ENCODE results near the gene ADAMTS6. TPM values are rescaled to one million over a fixed set of nuclear protein-coding genes. Genes with fewer than 3 reads are reported as not detected.
A peak's percentile ranks its signal among the peaks of the same experiment; 100 is the strongest.

Gene ADAMTS6
- total RNA-seq, 1 donor from 2014 or later = 17.0 TPM

DNA sequence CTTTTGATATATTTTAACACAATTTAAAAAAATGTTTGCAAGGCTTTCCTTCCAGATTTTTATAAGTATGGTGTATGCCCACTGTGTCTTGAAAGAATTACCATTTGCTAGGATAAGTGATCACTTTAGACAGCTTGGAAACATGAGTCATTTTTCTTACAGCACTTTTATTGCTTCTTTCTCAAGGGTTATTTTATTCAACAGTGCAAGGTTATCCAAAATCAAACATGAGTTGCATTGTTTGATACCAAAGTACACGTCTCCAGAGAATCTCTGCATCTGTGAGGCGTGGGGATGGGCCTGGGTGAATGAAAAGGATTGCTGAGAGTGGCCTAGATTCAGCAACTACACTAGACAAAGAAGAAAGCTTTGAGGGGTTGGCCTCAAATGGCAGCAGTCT, 329.6 kb downstream of the ADAMTS6 start:
- DNase-seq (ENCODE audit: low read depth) = no peak

DNA sequence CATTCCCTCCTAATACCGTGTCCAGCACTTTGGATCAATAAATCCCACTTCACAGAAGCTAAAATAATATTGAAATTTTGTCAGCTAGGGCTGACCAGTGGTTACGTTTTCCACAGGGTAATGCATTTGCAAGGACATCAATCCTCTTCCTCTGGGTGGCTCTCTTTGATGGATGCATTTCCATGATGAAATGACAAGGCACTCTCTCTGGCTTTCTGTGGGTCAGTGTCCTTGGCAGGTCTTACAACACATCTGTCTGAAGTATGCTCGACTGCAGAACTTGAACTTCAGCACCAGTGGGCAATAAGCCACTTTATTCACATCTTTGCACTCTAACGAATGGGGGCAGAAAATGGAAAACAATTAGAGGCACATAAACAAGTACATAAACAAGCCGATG, 330.1 kb downstream of the ADAMTS6 start:
- no peak for DNase-seq (ENCODE audit: low read depth)

DNA sequence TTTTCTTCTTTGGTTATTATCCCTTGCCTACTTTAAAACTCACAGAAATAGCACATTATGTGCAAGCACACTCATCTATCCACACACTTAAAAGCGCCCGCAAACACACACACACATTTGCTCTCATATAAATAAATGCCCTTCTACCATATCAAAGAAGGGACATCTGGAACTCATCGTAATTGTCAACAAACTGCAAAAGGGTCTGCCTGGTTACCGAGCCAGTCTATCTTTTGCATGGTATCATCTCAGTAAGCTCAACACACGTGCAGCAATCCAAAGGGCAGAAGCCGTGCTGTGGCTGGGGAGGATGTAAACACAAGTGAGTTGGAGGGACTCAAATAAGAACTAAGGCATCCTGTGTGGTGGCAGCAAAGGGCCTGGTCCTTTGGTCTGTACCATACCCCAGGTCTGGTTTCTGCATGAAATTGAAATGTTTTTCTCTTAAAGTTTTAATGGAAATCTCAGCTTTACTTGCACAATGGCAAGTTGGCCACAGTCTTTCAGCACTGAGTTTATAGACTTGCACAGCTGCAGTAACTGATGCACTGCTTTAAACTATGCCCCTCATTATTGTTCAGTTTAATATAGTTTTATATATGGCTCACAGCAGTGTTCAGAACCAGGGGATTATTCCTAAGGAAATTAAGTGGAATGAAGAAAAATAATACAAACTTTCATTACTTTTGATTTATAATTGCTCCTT, 331.0 kb downstream of the ADAMTS6 start:
- DNase-seq (ENCODE audit: low read depth) = no peak

DNA sequence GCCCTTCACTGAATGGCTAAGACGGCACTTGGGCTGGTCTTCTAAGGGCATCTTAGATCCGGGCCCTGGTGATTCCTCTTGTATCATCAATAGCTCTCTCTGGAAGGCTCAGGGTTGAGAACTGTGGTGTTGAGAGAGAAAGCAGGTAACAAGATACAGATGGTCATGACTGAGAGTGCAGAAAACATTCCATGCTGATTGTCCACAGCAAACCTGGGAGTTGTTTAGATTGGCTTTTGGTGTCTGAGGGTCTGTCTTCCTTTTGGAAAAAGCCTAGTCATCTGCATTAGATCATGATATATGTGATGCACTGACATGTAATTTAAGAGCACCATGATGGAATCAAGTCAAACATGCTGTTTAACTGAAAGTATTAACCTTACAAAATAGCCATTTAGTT, 331.9 kb downstream of the ADAMTS6 start:
- DNase-seq (ENCODE audit: low read depth) = no peak

DNA sequence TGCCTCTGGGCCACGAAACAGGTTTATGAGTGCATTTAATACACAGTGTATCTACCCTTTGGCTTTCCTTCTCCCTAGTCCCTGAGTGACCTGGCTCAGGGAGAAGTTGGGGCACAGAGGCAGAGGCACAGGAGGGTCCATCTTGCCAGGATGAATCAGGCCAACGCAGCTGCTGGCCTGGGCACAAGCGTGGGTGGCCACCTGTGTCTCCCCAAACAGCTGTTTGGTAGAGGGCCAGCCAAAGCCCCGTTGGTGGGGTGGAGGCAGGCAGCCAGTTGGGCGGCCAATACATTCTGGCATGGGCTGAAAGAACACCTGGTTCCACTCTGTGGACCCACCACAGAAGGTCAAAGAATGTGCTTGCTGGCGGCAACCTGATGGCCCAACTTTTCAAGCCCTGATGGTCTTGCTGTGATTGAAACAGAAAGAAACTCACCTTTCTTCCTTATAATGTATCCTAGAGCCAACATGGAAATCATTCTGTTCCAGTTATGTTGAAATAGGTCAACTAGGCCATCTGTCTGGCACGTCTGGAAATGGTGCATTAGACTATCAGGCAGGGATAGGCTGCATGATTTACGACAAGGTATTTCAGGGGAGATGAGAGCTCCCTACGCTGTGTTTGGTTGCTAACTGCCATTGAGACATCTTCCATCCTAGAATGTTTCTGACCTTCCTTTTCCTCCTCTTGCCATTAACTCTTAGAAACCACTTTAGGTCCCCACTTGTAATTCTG, 337.4 kb downstream of the ADAMTS6 start:
- DNase-seq (ENCODE audit: low read depth) = peak; percentile 92

DNA sequence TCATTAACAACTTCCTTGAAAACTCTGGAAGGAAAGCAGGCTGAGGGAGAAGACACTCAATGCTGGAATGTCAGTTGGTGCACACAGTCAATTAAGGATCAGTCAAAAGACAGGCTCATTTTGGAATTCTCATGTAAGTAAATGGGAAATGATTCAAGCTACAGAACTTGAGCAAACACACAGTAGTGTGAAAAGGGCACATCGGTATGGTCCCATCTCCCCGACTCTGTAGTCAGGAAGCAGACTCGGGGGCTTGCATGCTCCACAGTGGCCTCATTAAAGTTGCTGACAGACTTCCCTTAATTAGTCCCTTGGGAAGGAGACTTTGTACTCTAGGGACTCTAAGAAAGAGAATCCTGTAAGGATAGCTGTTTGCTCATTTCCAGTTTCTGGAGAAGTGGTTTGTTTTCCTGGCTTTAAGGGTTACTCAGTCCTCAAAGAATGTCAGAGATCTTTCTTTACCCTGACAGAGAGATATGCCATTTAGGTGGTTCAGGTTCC, 339.2 kb downstream of the ADAMTS6 start:
- DNase-seq (ENCODE audit: low read depth) = peak; percentile 65

DNA sequence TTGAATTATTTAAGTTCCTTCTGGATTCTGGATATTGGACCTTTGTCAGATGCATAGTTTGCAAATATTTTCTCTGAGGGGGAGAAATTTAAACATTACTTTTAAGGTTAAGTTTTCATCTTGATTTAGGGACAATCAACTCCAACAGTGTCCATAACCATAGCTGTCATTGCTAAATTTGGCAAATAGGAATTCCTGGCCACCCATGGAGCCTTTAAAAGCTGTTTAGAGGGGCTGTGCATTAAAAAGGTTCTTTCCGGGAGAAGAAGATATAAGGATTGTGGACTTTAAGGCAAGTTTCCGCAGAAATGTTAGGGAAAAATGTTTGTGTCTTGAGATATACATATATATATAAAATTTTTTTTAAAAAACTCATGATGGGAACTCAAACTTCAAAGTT, 339.7 kb downstream of the ADAMTS6 start:
- DNase-seq (ENCODE audit: low read depth) = peak; percentile 39

DNA sequence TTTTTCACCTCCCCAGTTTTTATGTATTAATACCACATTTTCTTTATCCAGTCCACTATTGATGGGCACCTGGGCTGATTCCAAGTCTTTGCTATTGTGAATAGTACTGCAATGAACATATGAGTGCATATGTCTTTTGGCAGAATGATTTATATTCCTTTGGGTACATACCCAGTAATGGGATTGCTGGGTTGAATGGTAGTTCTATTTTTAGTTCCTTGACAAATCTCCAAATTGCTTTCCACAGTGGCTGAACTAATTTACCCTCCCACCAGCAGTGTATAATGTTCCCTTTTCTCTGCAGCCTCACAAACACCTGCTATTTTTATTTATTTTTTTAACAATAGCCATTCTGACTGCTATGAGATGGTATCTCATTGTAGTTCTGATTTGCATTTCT, 340.2 kb downstream of the ADAMTS6 start:
- DNase-seq (ENCODE audit: low read depth) = peak; percentile 77

DNA sequence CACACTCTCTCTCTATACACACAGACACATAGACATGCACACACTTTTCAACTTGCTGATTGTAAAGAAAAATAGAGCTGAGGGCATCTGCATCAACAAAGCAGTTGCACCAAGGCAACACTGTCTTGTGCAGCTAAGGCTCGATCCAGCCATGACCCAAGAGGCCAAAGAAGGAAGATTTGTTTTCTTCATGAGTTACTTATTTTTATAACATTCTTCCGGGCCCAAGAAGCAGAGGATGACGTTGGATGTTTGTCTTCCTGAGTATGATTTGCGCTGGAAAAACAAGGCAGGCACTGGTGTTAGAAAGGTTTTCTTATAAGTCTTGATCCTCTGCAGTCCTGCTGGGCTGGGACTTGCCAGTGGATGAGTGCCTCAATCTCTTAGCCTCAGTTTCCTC, 344.1 kb downstream of the ADAMTS6 start:
- DNase-seq (ENCODE audit: low read depth) = no peak

DNA sequence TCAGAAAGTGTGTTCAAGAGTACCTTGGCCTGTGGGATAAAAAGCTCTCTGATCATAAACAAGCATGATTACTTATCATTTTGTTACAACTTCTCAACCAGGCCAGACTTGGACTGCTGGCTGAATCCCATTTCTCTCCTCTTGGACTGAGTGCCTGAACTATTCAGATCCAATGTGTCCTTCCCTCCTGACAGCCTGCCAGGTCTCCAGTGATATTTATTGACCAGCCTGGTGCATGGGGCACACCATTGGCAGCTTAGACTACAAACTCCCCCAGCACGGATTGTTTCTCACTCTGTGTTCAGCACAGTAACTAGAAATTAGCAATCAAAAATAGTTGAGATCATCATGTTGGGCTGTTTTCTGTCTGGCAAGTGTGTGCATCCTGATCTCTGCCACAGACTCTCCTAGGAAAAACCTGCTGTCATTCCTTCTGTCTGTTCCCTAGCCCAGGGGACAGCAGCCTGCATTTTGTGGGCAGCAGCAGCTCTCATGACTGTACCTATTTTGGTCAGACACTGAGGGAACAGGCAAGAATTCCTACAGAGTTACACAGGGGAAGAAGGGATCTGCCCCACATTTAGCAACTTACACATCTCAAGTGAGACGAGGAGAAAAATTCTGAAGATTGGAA, 348.1 kb downstream of the ADAMTS6 start:
- peak; percentile 86 for DNase-seq (ENCODE audit: low read depth)

DNA sequence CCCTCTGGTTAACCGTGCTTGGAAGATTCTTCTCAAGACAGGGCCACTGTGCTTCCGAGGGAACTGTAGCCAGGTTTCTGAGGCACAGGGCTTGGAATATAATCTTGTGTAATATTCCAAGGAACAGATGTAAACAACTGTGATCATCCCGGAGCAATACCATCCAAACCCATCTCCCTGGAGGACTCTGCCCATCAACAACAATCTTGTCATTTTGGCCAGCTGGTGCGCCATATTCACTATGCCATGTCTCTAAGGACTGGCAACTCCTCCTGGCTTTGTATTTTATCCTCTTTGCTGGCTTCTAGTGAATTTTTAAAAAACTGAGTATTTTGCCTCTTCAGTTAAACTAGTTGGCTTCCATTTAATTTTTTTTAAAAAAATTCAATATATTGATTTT, 349.3 kb downstream of the ADAMTS6 start:
- no peak for DNase-seq (ENCODE audit: low read depth)

DNA sequence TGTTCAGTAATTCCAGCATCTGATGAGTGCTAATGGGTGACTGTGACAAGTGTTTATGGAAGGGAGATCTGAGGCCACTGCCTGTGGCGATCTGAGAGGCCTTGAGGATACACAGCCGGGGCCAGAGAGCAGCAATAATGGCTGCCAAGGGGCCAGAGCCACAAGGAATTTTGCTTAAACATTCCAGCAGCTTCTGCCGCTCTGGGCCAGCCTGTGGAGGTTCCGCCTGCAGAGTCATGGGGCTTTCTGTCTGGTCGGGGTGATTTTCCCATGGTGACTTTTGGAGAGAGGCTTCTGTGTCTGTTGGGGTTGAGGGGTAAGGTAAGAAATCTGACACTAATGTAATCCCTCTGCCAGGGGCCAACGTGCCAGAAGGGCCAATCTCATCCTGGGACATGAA, 353.5 kb downstream of the ADAMTS6 start:
- peak; percentile 28 for DNase-seq (ENCODE audit: low read depth)

DNA sequence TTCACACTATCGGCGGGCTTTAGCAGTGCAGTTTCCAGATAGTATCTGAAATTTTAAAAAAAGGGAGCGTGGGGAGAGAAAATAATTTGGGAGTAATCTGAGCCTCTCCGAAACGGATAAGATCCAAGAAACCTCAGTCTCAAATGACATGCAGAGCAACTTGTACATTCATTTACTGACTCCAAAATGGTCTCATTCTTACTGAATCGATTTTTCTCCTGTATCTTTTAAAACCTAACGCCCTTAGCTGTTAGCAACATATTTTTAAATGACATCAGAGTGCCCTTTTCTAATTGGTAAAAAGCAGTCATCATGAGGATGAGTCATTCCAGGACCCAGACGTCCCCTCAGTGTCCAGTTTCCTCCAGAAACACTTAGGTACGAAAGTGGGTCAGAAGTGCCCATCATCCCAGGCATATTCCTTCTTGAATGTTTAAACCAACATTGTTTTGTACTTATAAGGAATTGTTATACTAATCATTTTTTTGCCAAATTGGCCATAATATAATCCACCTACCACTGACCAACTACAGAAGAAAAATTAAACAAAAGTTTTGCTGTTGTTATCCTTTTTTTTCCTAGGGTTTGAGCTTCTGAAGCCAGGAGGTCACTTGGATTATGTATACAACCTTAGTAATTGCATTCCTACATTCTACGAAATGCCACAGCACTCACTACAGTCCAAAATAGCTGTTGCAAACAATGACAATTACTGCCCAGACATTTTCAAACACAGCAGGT, 354.4 kb downstream of the ADAMTS6 start:
- DNase-seq (ENCODE audit: low read depth) = peak; percentile 57

DNA sequence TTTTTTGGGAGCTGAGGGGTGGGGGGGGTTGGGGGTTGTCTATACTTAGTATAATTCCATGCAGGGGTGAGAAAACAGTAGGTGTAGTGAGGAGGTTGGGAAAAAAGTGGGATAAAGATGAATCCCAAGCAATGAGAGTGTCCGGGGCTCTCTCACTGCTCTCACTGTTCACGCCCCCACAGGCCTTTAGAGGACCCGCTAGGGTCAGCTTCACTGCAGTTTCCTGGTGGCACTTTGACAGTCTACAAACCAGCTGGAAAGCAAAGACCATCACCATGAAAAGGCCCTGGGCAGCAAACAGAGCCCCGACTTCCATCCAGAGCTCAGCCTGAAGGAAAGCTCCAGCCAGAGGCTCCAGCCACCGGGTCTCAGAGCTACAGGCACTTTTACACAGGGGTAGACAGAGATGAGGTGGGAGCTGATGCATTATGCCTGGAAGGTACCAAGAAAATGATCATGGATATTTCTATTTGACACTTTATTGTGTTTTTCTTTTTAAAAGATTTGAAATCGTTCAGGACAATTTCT, 355.1 kb downstream of the ADAMTS6 start:
- peak; percentile 35 for DNase-seq (ENCODE audit: low read depth)

DNA sequence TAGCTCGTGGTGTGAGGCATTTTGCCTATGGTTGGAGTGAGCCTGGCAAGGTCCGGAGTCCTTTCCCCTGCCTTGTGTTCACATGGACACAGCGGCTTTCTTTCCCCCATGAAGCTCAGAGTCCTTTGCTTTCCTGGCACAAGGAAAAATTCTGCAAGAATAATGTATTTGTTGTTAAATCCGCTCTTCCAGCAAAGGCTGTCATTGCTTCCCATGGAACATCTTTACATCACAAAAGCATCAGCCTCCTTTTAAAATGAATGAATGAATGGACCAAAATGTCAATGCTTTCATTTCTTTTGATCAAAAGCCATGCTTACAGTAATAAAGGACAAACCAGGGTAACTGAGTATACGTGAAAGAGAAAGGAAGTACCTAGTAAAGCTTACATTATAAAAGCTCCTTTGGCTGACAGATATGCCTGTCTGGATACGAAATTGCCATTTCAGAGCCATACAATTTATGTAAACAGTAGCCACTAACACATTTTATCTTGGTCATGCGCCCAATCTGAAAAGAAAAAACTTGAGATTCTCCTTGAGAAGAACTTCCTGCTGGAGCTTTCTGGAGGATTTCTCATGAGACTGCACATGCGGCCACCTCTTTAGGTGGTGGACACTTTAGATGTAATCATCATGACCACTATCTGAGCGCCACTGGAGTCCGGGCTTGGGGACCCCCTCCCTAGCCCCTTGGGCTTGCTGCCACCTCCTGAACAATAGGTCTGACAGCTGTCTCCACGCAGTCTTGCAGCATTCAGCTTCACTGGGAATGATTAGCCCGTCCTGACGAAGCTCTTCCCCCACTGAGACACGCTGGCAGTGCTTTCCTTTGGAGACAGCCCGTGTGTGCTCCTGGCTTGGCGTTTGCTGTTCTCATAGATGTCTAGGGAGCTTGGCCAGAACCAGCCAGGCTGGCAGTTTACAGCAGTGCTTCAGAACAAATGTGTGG, 355.9 kb downstream of the ADAMTS6 start:
- peak; percentile 75 for DNase-seq (ENCODE audit: low read depth)

DNA sequence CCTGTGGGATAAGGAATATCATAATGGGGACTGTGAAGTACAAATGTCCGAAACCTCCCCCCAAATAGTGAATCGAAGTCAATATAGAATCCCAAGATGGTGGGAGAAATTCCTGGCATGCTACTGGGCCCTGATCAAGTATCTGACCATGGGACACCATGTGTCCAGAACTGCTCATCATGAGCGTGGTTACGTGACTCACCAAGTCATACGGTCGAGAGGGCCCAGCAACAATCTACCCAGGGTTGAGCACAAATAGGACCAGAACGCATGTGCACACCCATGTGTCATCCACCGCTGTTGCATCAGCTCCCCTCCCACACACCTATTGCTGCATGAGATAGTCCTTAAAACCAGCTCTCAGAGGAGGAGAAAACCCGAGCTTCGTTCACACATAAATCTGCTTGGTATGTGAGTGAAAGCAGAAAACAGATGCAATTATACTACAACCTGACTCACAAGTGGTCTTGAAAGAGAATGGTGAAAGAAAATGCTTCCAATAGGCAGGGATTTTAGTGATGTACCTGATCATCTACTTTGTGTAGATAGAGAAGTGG, 359.8 kb downstream of the ADAMTS6 start:
- peak; percentile 84 for DNase-seq (ENCODE audit: low read depth)

DNA sequence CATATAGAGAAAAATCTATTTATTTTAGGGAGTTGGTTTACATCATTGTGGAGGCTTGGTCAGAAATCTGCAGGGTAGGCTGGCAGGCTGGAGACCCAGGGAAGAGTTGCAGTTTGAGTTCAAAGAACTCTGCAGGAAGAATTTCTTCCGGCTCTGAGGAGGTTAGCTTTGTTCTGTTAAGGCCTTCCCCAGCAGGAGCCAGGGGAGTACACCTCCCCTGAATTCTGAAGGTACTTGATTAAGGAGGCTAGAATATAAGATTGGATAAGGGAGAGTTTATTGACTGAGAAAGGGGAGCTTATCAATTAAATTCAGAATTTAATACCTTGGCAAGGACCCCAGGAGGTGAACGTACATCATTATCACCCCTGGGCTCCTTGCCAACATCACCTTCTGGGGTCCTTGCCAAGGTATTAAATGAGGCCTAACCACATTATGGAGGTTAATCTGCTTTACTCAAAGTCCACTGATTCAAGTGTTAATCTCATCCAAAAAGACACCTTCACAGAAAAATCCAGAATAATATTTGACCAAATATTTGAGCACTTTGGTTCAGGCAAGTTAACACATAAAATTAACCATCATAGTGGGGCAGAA, 361.3 kb downstream of the ADAMTS6 start:
- DNase-seq (ENCODE audit: low read depth) = no peak

DNA sequence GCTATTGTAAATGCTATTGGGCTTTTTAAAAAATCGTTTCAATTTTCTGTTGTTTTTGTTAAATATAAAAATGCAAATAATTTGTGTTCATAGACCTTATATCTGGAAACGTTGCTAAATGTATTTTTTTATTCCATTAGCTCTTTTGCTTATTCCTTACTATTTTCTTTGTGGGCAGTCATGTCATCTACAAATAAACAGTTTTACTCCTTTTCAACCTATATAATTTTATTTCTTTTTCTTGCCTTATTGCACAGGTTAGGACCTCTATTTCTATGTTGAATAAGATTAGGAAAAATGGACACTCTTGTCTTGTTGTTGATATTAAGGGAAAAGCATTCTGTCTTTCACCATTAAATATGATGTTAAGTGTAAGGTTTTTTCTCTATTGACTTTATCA, 364.2 kb downstream of the ADAMTS6 start:
- DNase-seq (ENCODE audit: low read depth) = no peak

DNA sequence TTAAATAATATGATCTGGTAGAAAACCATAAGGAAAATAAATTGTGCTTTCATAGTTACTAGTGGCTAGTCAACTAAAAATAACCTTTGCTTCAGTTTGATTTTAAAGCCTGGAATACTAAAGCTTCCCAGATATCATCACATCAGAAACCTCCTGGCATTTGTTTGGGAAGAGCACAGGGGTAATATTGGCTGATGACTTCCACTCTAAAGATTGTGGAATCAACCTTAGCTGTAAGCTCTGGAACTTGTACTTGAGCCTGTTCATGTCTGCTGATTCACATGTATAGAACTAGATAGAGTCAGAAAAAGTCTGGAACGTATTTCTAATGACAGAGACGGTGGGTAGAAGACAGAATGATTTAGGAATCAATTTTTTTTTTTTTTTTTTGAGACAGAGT, 367.9 kb downstream of the ADAMTS6 start:
- peak; percentile 58 for DNase-seq (ENCODE audit: low read depth)

Measured in myocyte (in vitro differentiated cells).